K562 (cell line): ENCODE data around the gene PODN. TPM values are rescaled to one million over a fixed set of nuclear protein-coding genes. Genes with fewer than 3 reads are reported as not detected.
A peak's percentile ranks its signal among the peaks of the same experiment; 100 is the strongest.

Experiments
- ARID1B ChIP-seq: fragments of 450-650 bp; IDR thresholded peaks from 2 replicates; pipeline ENCODE4 v1.6.1; 2016; ENCODE audit warnings: antibody characterized with exemption, mild to moderate bottlenecking, inconsistent platforms
- ATF2 ChIP-seq: sonication (generic); formaldehyde crosslinking; IDR thresholded peaks from 2 replicates; pipeline ENCODE4 v1.8.1; 2022; ENCODE audit warnings: missing genetic modification reagents
- BCOR ChIP-seq: fragments of 450-650 bp; IDR thresholded peaks from 2 replicates; pipeline ENCODE4 v1.6.1; 2016
- CTCF ChIP-seq, 3 experiments: IDR thresholded peaks in 2 of 3; conservative IDR thresholded peaks in 1 of 3; 2 replicates each; pipeline ENCODE4 v1.5.1; 2011 to 2012; ENCODE audit warnings: low read length in 3 of 3, mild to moderate bottlenecking in 3 of 3, control low read depth in 2 of 3, improper control_type of control experiment in 1 of 3, inconsistent platforms in 1 of 3, low read depth in 1 of 3, mixed read lengths in 1 of 3, moderate library complexity in 1 of 3; ENCODE audit not compliant: insufficient read depth in 2 of 3
- FOXA1 ChIP-seq: fragments of 450-650 bp; IDR thresholded peaks from 2 replicates; pipeline ENCODE4 v1.6.1; 2016; ENCODE audit warnings: mild to moderate bottlenecking, borderline replicate concordance
- HCFC1 ChIP-seq: IDR thresholded peaks from 2 replicates; pipeline ENCODE4 v1.6.1; 2012; ENCODE audit warnings: low read depth, low read length, improper control_type of control experiment
- HDAC2 ChIP-seq: fragments of 450-650 bp; IDR thresholded peaks from 2 replicates; pipeline ENCODE4 v1.6.1; 2016; ENCODE audit warnings: mild to moderate bottlenecking
- MAFF ChIP-seq: IDR thresholded peaks from 2 replicates; pipeline ENCODE4 v1.6.1; 2012; ENCODE audit warnings: low read length, improper control_type of control experiment
- PCBP1 ChIP-seq: fragments of 200-400 bp; formaldehyde crosslinking; IDR thresholded peaks from 2 replicates; pipeline ENCODE4 v1.6.1; 2018; ENCODE audit warnings: mild to moderate bottlenecking, low read depth, low read length; ENCODE audit not compliant: poor library complexity, severe bottlenecking
- PHF20 ChIP-seq: fragments of 450-650 bp; IDR thresholded peaks from 2 replicates; pipeline ENCODE4 v1.6.1; 2018; ENCODE audit not compliant: partially characterized antibody
- POLR2B ChIP-seq: fragments of 450-650 bp; IDR thresholded peaks from 2 replicates; pipeline ENCODE4 v1.6.1; 2018; ENCODE audit warnings: low read depth; ENCODE audit not compliant: partially characterized antibody
- RBFOX2 ChIP-seq: fragments of 200-400 bp; formaldehyde crosslinking; IDR thresholded peaks from 2 replicates; pipeline ENCODE4 v1.6.1; 2017; ENCODE audit warnings: low read depth, mild to moderate bottlenecking, low read length, moderate library complexity
- RBM17 ChIP-seq: fragments of 200-400 bp; formaldehyde crosslinking; IDR thresholded peaks from 2 replicates; pipeline ENCODE4 v1.6.1; 2017; ENCODE audit warnings: low read depth, mild to moderate bottlenecking, low read length, borderline replicate concordance
- TAF7 ChIP-seq: fragments of 450-650 bp; IDR thresholded peaks from 2 replicates; pipeline ENCODE4 v1.6.1; 2016; ENCODE audit warnings: missing genetic modification characterization, missing compliant biosample characterization
- ZBTB11 ChIP-seq, 3 experiments: fragments of 200-800 bp in 1 of 3; fragments of 250-450 bp in 1 of 3; fragments of 450-650 bp in 1 of 3; sonication (Bioruptor Pico) in 1 of 3; sonication (Bioruptor generic) in 1 of 3; formaldehyde crosslinking in 1 of 3; IDR thresholded peaks; 2 replicates each; pipeline versions ENCODE4 v1.6.1 to v1.8.0; 2016 to 2022; ENCODE audit warnings: mild to moderate bottlenecking in 2 of 3, missing genetic modification characterization in 2 of 3, missing compliant biosample characterization in 1 of 3, moderate library complexity in 1 of 3
- ZMIZ1 ChIP-seq, 2 experiments: fragments of 150-350 bp in 1 of 2; IDR thresholded peaks; 2 replicates each; pipeline ENCODE4 v1.6.1; 2012 to 2016; ENCODE audit warnings: low read depth in 2 of 2, low read length in 2 of 2, mild to moderate bottlenecking in 1 of 2, moderate library complexity in 1 of 2
- ZNF197 ChIP-seq: fragments of 200-800 bp; sonication (Bioruptor generic); IDR thresholded peaks from 2 replicates; pipeline ENCODE4 v1.6.1; 2016; ENCODE audit warnings: low read depth, missing genetic modification characterization, missing compliant biosample characterization
- ZSCAN29 ChIP-seq: fragments of 450-650 bp; IDR thresholded peaks from 2 replicates; pipeline ENCODE4 v1.6.1; 2017
- polyA plus RNA-seq, 8 experiments: library from polyadenylated mRNA; depleted of rRNA in 4 of 8; stranded (reverse) in 5 of 8; unstranded in 3 of 8; fragments of >200 nt; fragmentation: Nextera tagmentation in 2 of 8; fragmentation: Illumina TruSeq in 1 of 8; extraction: Ambion mirVana in 2 of 8; extraction: Trizol in 1 of 8; gene quantifications; 2 replicates each; pipeline versions ENCODE4 v1.2.1 to v1.2.3, GENCODE V29; 2011 to 2014; ENCODE audit warnings: inconsistent platforms in 1 of 8, missing spikeins in 1 of 8
- total RNA-seq, 7 experiments: library from RNA; depleted of rRNA in 6 of 7; stranded (reverse); fragments of >200 nt in 6 of 7; fragmentation: Illumina TruSeq in 2 of 7; extraction: Trizol in 2 of 7; gene quantifications; 2 replicates each; pipeline versions ENCODE4 v1.2.1 to v1.2.3, GENCODE V29; 2011 to 2021; ENCODE audit warnings: low replicate concordance in 1 of 7

Gene PODN
- total and polyA plus RNA-seq, 9 of the 15 experiments (the other 6 are each of a cell fraction or from before 2014, with no cell fraction given), result not detected

GRCh38 chr1:53014791-53015507 is 47.1 kb upstream of the PODN start (continued):
- TF ChIP-seq PCBP1 (no peak), CTCF (IDR thresholded peaks at IDR 0.05 in 2 of 3, conservative IDR thresholded peaks at IDR 0.05 in 1 of 3; ENCODE audit: insufficient read depth in 2 of 3, low read depth in 1 of 3, low read length in 3 of 3) (no peak), ZBTB11 (CRISPR knock-in tag; IDR thresholded peaks at IDR 0.05) (peak in 1 of 3 experiments; percentile 73; a peak in 2 of 6 replicates), TAF7 (no peak), HDAC2 (peak; percentile 67), PHF20 (peak; percentile 94), ZSCAN29 (no peak), ARID1B (no peak), HCFC1 (peak; percentile 69), RBFOX2 (peak; percentile 39), RBM17 (no peak), FOXA1 (no peak), BCOR (no peak), ZNF197 (CRISPR knock-in tag) (no peak), ATF2 (CRISPR knock-in tag) (no peak), ZMIZ1 (IDR thresholded peaks at IDR 0.05; ENCODE audit: low read depth in 2 of 2, low read length in 2 of 2) (peak in 1 of 2 experiments; percentile 96; a peak in 2 of 4 replicates), POLR2B (peak; percentile 34), MAFF (peak; percentile 27; the same call in 1 of the 2 replicates)
